ENCODE measurements around the gene STEEP1. TPM values are rescaled to one million over a fixed set of nuclear protein-coding genes. Genes with fewer than 3 reads are reported as not detected.

The STEEP1 gene
- total RNA-seq, 1 experiment from 2014 or later = 28.2 TPM

Other genes starting within 250 kb of the STEEP1 start
- 14.1 TPM for gene SLC25A43, start 166.1 kb downstream of the STEEP1 start, total RNA-seq (2021; ENCODE audit: unreplicated experiment)
- 641 TPM for gene SLC25A5, start 97.0 kb downstream of the STEEP1 start, total RNA-seq (2021; ENCODE audit: unreplicated experiment)
- gene UBE2A, start 9.2 kb upstream of the STEEP1 start, total RNA-seq (2021; ENCODE audit: unreplicated experiment) = 44.9 TPM
- 22.8 TPM for gene NKRF, start 41.0 kb upstream of the STEEP1 start, total RNA-seq (2021; ENCODE audit: unreplicated experiment)
- 10.8 TPM for gene SEPTIN6, start 127.8 kb upstream of the STEEP1 start, total RNA-seq (2021; ENCODE audit: unreplicated experiment)
- gene SOWAHD, start 193.2 kb upstream of the STEEP1 start, total RNA-seq (2021; ENCODE audit: unreplicated experiment) = 1.1 TPM
- 1,940 TPM for gene RPL39, start 226.2 kb upstream of the STEEP1 start, total RNA-seq (2021; ENCODE audit: unreplicated experiment)